Body of pancreas (tissue), 4 donors: ENCODE data around the gene CEACAM8.

Source experiments
- POLR2A ChIP-seq, 3 donors: fragments of 450-650 bp; IDR thresholded peaks; one replicate each; pipeline ENCODE4 v1.6.1; 2016; ENCODE audit warnings: antibody characterized with exemption in 3 of 3, mild to moderate bottlenecking in 2 of 3
- TF ChIP-seq, protein P1 (sequence below), 7 experiments: fragments of 450-650 bp in 4 of 7; fragments of 200-600 bp in 3 of 7; sonication (generic) in 3 of 7; IDR thresholded peaks; one replicate each; pipeline ENCODE4 v1.5.1; 2016 to 2019; ENCODE audit warnings: antibody characterized with exemption in 7 of 7

DNA sequence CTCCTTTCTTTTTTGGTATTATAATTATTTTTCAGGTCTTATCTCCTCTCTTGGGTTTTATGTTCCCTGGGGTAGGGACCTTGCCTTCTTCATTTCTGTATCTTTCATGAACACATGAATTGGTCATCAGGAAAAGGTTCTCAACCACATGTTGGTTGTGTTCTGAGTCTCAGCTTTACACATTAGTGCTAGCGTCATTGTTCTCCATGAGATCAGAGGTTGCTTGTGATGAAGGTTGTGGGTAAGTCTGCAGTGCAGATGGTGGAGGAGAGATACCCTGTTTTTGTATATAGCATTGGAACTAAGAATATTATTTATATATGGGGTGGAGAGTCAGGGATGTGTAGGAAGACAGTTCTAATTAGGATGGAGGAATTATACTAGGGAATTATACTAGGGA is 24.5 kb upstream of the CEACAM8 start:
- TF ChIP-seq, protein P1, sequence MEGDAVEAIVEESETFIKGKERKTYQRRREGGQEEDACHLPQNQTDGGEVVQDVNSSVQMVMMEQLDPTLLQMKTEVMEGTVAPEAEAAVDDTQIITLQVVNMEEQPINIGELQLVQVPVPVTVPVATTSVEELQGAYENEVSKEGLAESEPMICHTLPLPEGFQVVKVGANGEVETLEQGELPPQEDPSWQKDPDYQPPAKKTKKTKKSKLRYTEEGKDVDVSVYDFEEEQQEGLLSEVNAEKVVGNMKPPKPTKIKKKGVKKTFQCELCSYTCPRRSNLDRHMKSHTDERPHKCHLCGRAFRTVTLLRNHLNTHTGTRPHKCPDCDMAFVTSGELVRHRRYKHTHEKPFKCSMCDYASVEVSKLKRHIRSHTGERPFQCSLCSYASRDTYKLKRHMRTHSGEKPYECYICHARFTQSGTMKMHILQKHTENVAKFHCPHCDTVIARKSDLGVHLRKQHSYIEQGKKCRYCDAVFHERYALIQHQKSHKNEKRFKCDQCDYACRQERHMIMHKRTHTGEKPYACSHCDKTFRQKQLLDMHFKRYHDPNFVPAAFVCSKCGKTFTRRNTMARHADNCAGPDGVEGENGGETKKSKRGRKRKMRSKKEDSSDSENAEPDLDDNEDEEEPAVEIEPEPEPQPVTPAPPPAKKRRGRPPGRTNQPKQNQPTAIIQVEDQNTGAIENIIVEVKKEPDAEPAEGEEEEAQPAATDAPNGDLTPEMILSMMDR (IDR thresholded peaks at IDR 0.05): no peak
- TF ChIP-seq POLR2A (IDR thresholded peaks at IDR 0.05): no peak
